GM19240 (cell line): ENCODE measurements around the gene HSPB8.
"Not testable (repeated sequence)": the region's sequence is repeated elsewhere in the genome, so short reads cannot be mapped to it uniquely, and the experiment has no call there.

Source experiments
- DNase-seq: peaks from one replicate; pipeline ENCODE4 v3.0.0; 2011; ENCODE audit warnings: low spot score; ENCODE audit not compliant: insufficient read length

Gene HSPB8

GRCh38 chr12:119204671-119205285 lies 26.0 kb downstream of the HSPB8 start:
- no peak for DNase-seq

GRCh38 chr12:119206348-119207062 lies 27.8 kb downstream of the HSPB8 start:
- no peak for DNase-seq

- DNase-seq = no peak
Observed at GRCh38 chr12:119207063-119207560, 28.4 kb downstream of the HSPB8 start.

GRCh38 chr12:119208626-119209061 lies 29.9 kb downstream of the HSPB8 start:
- DNase-seq = no peak

- no peak for DNase-seq
Observed at GRCh38 chr12:119211884-119212283, 33.2 kb downstream of the HSPB8 start.

GRCh38 chr12:119216084-119216483 lies 37.4 kb downstream of the HSPB8 start:
- no peak for DNase-seq

- not testable (repeated sequence) for DNase-seq
Observed at GRCh38 chr12:119218875-119219274, 40.1 kb downstream of the HSPB8 start.

GRCh38 chr12:119222222-119222951 lies 43.7 kb downstream of the HSPB8 start:
- DNase-seq = no peak

GRCh38 chr12:119225454-119225853 lies 46.7 kb downstream of the HSPB8 start:
- DNase-seq = no peak

GRCh38 chr12:119227292-119227691 lies 48.6 kb downstream of the HSPB8 start:
- DNase-seq = no peak

- no peak for DNase-seq
Observed at GRCh38 chr12:119229205-119229604, 50.5 kb downstream of the HSPB8 start.

- no peak for DNase-seq
Observed at GRCh38 chr12:119229837-119230236, 51.1 kb downstream of the HSPB8 start.

- no peak for DNase-seq
Observed at GRCh38 chr12:119230807-119231206, 52.1 kb downstream of the HSPB8 start.

GRCh38 chr12:119231774-119232173 lies 53.0 kb downstream of the HSPB8 start:
- no peak for DNase-seq

GRCh38 chr12:119235197-119235751 lies 56.5 kb downstream of the HSPB8 start:
- DNase-seq = no peak

- no peak for DNase-seq
Observed at GRCh38 chr12:119236372-119236771, 57.6 kb downstream of the HSPB8 start.

GRCh38 chr12:119239040-119239439 lies 60.3 kb downstream of the HSPB8 start:
- DNase-seq = no peak

GRCh38 chr12:119241049-119241448 lies 62.3 kb downstream of the HSPB8 start:
- no peak for DNase-seq

GRCh38 chr12:119241580-119242169 lies 62.9 kb downstream of the HSPB8 start:
- DNase-seq = no peak
